ENCODE results near the gene NID2. TPM values are rescaled to one million over a fixed set of nuclear protein-coding genes. Genes with fewer than 3 reads are reported as not detected.

Gene NID2
- total and polyA plus RNA-seq, 4 donors = 2.3 to 23.3 (median 10.1) TPM

DNA sequence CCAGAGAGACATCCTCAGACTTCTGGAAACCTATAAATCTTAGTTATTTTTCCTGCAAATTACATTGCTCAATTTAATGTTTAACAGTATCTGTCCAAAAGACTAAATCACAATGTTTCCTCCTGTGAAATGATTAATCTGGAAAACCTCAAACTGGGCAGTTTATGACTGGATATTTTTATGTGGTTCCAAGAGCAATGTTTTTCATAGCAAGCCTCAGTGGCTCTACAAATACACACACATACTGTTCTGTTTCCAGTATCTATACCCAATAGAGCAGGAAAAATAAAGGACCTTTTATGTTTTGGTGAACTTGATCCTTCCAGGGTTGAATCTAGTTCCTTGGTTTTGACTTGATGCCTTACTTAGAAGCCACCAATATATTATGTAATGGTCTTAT, 9.2 kb downstream of the NID2 start:
- no peaks in the 10 kb centered on the region for H3K4me1 ChIP-seq (ENCODE audit: control insufficient read depth in 4 of 4, insufficient read depth in 4 of 4, low read length in 3 of 4)
- H3K27ac ChIP-seq (ENCODE audit: low read depth in 1 of 2, low read length in 2 of 2) = no peak overlapping the region
- H3K27me3 ChIP-seq (ENCODE audit: control insufficient read depth in 4 of 4, insufficient read depth in 4 of 4, low read length in 3 of 4) = peaks cover 0 to 5% (median 1%) of the 10 kb centered on the region in 4 donors
- TF ChIP-seq TAF1 (conservative IDR thresholded peaks at IDR 0.05) (no peak), RAD21 (IDR thresholded peaks at IDR 0.05) (no peak), EGR1 (IDR thresholded peaks at IDR 0.05; ENCODE audit: low read depth in 2 of 2) (no peak), HNF4A (conservative IDR thresholded peaks at IDR 0.05) (no peak), HNF4G (IDR thresholded peaks at IDR 0.05) (no peak), ATF3 (IDR thresholded peaks at IDR 0.05) (no peak), MAX (IDR thresholded peaks at IDR 0.05) (no peak), SP1 (IDR thresholded peaks at IDR 0.05) (no peak), NR2F2 (IDR thresholded peaks at IDR 0.05) (no peak), JUND (IDR thresholded peaks at IDR 0.05) (no peak), GABPA (IDR thresholded peaks at IDR 0.05 in 1 of 2, conservative IDR thresholded peaks at IDR 0.05 in 1 of 2) (no peak), FOXA1 (IDR thresholded peaks at IDR 0.05) (no peak)
- TF ChIP-seq, protein P1, sequence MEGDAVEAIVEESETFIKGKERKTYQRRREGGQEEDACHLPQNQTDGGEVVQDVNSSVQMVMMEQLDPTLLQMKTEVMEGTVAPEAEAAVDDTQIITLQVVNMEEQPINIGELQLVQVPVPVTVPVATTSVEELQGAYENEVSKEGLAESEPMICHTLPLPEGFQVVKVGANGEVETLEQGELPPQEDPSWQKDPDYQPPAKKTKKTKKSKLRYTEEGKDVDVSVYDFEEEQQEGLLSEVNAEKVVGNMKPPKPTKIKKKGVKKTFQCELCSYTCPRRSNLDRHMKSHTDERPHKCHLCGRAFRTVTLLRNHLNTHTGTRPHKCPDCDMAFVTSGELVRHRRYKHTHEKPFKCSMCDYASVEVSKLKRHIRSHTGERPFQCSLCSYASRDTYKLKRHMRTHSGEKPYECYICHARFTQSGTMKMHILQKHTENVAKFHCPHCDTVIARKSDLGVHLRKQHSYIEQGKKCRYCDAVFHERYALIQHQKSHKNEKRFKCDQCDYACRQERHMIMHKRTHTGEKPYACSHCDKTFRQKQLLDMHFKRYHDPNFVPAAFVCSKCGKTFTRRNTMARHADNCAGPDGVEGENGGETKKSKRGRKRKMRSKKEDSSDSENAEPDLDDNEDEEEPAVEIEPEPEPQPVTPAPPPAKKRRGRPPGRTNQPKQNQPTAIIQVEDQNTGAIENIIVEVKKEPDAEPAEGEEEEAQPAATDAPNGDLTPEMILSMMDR (IDR thresholded peaks at IDR 0.05; ENCODE audit: low read depth, low read length, missing input control) = no peak
- TF ChIP-seq, protein P2, sequence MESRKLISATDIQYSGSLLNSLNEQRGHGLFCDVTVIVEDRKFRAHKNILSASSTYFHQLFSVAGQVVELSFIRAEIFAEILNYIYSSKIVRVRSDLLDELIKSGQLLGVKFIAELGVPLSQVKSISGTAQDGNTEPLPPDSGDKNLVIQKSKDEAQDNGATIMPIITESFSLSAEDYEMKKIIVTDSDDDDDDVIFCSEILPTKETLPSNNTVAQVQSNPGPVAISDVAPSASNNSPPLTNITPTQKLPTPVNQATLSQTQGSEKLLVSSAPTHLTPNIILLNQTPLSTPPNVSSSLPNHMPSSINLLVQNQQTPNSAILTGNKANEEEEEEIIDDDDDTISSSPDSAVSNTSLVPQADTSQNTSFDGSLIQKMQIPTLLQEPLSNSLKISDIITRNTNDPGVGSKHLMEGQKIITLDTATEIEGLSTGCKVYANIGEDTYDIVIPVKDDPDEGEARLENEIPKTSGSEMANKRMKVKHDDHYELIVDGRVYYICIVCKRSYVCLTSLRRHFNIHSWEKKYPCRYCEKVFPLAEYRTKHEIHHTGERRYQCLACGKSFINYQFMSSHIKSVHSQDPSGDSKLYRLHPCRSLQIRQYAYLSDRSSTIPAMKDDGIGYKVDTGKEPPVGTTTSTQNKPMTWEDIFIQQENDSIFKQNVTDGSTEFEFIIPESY (IDR thresholded peaks at IDR 0.05) = no peak
- no peaks in the 10 kb centered on the region for H3K9me3 ChIP-seq (ENCODE audit: control insufficient read depth in 4 of 4, low read length in 3 of 4)
- H3K36me3 ChIP-seq (ENCODE audit: control insufficient read depth in 4 of 4, insufficient read depth in 3 of 4, low read depth in 1 of 4, low read length in 3 of 4) = peaks cover 0 to 2% (median 0%) of the 10 kb centered on the region in 4 donors
- no peak for DNase-seq (ENCODE audit: low spot score)
- no peak overlapping the region for H3K4me3 ChIP-seq (ENCODE audit: low read depth in 1 of 3, low read length in 3 of 3)
- no peak overlapping the region for H3K9ac ChIP-seq (ENCODE audit: low read depth in 1 of 2, low read length in 2 of 2)

DNA sequence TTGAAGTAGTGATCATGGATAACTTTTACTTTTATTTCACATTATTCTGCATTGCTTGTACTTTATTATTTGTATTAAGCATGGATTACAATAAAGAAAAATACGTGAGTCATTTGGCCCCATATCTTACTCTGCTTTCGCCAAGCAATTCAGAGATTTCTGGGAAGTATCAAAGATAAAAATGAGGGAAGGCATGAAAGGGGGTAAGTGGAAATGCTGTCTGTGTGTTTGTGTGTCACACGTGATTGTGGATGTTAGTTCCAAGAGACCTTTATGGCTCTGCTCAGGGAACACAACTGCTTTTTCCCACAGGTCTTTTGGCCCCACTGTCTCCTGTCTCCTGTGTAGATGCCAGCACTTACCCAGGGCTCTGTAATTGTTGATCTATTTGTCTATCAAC, 10.5 kb downstream of the NID2 start:
- Histone ChIP-seq H3K27ac (ENCODE audit: low read depth in 1 of 2, low read length in 2 of 2) (no peak overlapping the region), H3K4me3 (ENCODE audit: low read depth in 1 of 3, low read length in 3 of 3) (no peak overlapping the region), H3K4me1 (ENCODE audit: control insufficient read depth in 4 of 4, insufficient read depth in 4 of 4, low read length in 3 of 4) (no peaks in the 10 kb centered on the region), H3K9me3 (ENCODE audit: control insufficient read depth in 4 of 4, low read length in 3 of 4) (no peaks in the 10 kb centered on the region), H3K9ac (ENCODE audit: low read depth in 1 of 2, low read length in 2 of 2) (no peak overlapping the region), H3K27me3 (ENCODE audit: control insufficient read depth in 4 of 4, insufficient read depth in 4 of 4, low read length in 3 of 4) (peaks cover 0 to 14% (median 2%) of the 10 kb centered on the region in 4 donors), H3K36me3 (ENCODE audit: control insufficient read depth in 4 of 4, insufficient read depth in 3 of 4, low read depth in 1 of 4, low read length in 3 of 4) (peaks cover 0 to 2% (median 0%) of the 10 kb centered on the region in 4 donors)
- WGBS = 73% methylated on average over 3 of the region's 3 CpGs
- no peak for DNase-seq (ENCODE audit: low spot score)
- TF ChIP-seq, protein P1 (IDR thresholded peaks at IDR 0.05; ENCODE audit: low read depth, low read length, missing input control) = no peak
- TF ChIP-seq RAD21 (IDR thresholded peaks at IDR 0.05) = no peak
- no peak for TF ChIP-seq EGR1 (IDR thresholded peaks at IDR 0.05; ENCODE audit: low read depth in 2 of 2)
- TF ChIP-seq FOXA1 (IDR thresholded peaks at IDR 0.05) = no peak
- TF ChIP-seq HNF4A (conservative IDR thresholded peaks at IDR 0.05) = no peak
- no peak for TF ChIP-seq ATF3 (IDR thresholded peaks at IDR 0.05)

Data from liver (tissue), 9 donors.